HL-60/S4 (cell line): ENCODE measurements around the gene TRPM6.
"Not testable (repeated sequence)": the region's sequence is repeated elsewhere in the genome, so short reads cannot be mapped to it uniquely, and the experiment has no call there.

Experiments used
- in situ Hi-C: fragments of 300-500 bp; cut with MboI; formaldehyde crosslinking; loops from 2 replicates; pipeline ENCODE4 v1.14.3; 2022; ENCODE audit warnings: low sequenced_read_pairs

Gene TRPM6

GRCh38 chr9:74887041-74887980 is at the start of gene TRPM6:
TRPM6 (minus strand) TSS chr9:74887921; CDS start chr9:74887856, 65 bp downstream.
- in situ Hi-C loops, result no loop called here

- in situ Hi-C loops, result no loop called here
These were observed 47.3 kb upstream of the TRPM6 start for GRCh38 chr9:74935008-74935407.

DNA sequence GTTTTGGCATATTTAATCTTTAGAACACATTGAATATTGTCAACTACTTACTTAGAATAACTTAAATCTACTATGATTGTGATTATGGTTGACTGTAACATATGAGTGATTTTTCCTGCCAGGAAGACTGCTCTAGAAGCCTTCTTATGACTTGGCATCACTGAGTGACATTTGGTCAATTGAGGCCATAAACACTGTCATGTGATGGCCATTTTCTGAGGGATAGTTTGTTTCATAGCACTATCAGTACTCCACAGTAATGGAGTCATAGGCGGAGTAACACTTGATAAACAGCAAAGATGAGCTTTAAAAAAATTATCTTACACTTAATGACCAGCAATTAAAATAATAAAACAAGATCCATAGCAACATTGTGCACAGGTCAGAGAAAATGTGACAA is 34.0 kb upstream of the TRPM6 start:
- in situ Hi-C loops, result no loop called here

DNA sequence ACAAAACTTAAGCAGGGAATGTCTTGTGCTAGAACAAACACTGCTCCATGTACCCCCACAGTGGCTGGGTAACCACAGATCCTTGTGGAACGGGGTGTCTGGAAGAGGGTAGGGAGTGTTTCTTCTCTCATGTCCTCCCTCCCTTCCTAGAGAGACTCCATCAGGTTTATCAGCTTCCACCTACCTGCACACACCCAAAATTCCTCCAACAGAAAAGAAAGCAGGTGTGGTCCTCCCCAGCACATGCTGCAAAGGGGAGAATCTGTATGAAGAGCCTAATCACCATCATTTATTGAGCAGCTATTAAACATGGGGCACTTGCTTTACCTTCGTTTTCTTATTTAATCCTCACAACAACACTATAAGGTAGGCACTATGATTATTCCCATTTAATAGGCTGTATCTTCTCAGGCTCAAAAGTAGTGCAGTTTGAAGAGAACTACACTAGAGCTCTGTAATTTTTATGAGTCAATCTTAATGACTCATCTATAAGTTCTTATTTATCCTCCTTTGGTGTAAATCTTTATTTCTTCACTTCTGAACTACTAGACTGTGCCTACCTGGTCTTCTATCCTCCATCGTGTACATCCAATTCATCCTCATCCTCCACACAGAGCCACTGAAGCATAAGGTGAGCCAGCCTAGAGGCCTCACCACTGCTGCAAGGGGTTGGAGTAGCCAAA is 33.4 kb upstream of the TRPM6 start:
- in situ Hi-C loops, result no loop called here

GRCh38 chr9:74910036-74910435 is 22.3 kb upstream of the TRPM6 start:
- in situ Hi-C loops, result no loop called here

DNA sequence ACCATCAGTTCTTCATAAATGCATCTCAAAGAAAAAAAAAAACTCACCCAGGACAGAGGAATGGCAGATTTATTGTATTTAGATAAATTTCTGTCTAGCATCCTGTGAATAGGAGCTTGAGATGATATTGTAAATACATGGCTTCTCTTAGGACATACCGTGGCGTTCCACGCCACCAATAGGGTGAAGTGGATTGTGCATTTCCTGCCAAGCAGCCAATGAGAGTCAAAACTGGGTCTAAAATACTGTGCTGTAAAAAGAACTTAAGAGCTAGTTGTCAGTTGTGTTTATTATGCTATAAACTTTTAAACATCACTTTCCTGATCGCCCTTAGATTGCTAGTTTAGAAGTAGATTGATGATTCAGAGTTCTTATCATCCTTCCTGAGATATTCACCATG is 20.9 kb upstream of the TRPM6 start:
- in situ Hi-C loops, result no loop called here

DNA sequence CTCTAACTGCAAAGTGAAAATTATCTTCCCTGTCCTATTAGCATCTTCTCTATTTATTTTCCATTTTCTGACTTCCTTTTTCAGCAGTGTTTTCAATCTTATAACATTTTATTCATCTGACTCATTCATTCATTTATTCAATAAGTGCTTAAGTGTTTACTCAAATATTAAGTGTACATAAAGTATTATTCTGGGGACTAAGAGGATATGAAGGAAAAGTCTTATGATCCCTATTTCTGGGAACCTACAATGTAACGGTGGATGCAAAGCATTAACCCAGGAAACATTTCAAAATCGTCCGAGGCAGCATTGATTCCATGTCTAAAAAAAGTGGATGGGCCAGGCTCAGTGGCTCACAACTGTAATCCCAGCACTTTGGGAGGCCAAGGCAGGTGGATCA is 19.4 kb upstream of the TRPM6 start:
- in situ Hi-C loops, result no loop called here

DNA sequence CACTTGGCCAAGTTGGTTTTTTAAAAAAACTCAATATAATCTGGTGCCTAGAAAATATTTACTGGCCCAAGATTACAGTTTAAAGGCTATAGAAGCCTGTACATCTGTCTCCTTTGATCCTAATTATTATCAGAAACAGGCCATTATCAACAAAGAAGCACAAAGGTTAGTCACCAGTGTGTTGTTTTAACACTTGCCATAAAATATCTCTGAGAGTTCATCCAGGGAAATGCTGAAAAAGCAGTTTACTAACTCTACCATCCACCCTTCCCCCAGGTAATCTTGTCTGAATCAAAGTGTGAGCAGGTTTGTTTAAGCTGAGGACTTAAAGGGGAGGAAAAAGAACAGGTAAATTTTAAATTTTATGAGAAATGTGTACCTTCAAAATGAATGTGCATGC is 13.3 kb upstream of the TRPM6 start:
- in situ Hi-C loops, result no loop called here

DNA sequence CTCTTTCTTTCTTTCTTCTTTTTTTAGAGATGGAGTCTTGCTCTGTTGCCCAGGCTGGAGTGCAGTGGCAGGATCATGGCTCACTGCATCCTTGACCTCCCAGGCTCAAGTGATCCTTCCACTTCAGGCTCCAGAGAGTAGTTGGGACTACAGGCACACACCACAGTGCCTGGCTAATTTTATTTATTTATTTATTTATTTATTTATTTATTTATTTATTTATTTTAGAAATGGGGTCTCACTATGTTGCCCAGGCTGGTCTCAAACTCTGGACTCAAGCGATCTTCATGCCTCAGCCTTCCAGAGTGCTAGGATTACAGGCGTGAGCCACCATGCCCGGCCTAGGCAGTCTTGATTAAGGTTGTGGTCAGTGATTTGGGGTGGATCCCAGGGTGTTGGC is 728 bp upstream of the TRPM6 start:
- in situ Hi-C loops, result not testable (repeated sequence)

DNA sequence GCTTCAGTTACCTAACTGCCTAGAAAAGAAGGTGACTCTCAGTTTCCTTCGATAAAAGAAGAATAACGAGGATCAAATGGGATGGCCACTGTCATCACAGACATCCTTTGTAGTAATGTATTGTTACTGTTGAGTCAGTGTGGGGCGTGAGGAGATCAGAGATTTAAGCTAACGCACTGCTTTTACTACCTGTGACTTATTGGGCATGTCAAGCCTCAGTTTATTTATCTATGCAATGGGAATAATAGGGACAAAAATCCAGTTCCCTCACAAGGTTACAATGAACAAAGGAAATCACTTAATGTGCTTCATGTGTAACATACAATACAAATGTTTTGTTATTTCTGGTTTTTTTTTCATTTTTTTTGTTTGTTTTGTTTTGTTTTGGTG is 255 bp upstream of the TRPM6 start:
- in situ Hi-C loops, result no loop called here

DNA sequence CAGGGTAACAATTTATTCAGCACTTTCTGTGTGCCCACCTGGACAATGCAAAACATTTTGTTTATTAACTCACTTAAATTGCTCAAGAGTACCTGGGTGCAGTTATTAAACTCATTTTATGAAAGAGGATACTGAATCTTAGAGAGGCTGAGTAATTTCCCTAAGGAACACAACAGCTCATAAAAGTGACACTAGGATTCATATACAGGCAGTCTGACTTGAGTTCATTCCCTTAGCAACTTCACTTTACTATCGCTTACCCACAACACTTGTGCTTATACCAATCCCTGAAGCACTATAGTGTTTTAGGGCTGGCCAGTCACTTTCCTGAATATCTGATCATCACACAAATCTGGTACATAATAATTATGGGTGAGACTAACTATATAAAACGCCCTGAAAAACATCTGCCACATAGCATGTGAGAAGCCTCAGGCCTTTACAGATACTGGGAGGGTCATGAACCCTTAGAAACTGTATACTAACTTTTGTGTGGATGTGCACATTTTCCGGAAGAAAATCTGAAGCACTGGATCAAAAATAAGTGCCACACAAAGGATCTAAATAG is 11.3 kb downstream of the TRPM6 start:
- in situ Hi-C loops, result no loop called here

DNA sequence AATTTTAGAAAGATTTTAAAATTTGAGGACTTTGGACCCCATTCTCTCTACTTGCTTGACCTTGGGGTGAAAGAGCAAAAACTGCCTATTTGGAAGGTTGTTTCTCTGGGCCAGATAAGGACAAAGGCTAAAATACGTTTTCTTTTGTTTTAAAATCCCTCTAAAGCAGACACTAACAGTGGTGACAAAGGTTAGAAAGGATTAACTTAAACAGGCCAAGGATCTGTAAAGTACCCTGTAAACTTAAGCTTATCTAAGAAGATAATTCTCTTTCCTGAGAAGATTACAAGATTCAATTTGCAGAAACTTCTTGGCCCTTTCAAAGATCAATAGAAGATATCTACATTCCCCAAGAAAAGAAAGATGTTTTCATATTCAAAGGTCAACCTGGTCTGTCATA is 12.1 kb downstream of the TRPM6 start:
- in situ Hi-C loops, result no loop called here

GRCh38 chr9:74874220-74874619 is 13.5 kb downstream of the TRPM6 start:
- in situ Hi-C loops, result no loop called here

- in situ Hi-C loops, result no loop called here
These were observed 15.0 kb downstream of the TRPM6 start for GRCh38 chr9:74872619-74873233.

DNA sequence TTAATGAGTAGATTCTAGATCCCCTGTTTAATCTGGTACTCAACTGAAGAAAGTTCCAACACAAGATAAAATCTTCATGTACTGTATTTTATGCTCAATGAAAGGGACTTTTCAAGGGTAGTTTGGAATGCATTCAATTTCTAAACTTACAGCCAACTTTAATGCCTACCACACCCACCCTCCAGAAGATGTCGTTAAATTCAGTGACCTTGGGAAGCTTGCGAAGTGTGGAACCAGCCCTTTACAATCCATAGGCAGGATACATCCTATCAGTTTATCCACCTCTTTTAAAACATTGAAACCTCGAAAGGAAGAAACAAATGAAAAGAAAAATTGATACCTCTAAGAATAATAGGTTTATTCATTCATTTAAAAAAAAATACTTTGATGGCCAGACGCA is 20.2 kb downstream of the TRPM6 start:
- in situ Hi-C loops, result no loop called here

DNA sequence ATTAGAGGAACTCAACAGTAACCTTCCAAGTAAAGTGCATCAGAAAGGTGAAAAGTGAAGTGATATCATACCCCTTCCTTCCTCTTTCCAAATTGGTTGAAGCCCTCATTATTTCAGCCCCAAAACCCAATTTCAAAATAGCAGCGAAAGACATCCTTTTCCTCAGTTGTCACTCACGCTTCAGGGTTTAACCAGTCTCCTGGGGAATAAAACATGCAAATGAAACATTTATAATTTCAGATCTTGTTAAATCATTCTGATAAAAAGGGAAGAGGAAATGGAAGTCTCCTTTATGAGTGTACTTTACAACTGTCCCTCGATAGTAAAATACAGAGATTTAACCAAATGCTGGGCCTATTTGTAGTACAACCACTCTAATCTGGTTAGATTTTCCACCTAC is 22.5 kb downstream of the TRPM6 start:
- in situ Hi-C loops, result no loop called here

DNA sequence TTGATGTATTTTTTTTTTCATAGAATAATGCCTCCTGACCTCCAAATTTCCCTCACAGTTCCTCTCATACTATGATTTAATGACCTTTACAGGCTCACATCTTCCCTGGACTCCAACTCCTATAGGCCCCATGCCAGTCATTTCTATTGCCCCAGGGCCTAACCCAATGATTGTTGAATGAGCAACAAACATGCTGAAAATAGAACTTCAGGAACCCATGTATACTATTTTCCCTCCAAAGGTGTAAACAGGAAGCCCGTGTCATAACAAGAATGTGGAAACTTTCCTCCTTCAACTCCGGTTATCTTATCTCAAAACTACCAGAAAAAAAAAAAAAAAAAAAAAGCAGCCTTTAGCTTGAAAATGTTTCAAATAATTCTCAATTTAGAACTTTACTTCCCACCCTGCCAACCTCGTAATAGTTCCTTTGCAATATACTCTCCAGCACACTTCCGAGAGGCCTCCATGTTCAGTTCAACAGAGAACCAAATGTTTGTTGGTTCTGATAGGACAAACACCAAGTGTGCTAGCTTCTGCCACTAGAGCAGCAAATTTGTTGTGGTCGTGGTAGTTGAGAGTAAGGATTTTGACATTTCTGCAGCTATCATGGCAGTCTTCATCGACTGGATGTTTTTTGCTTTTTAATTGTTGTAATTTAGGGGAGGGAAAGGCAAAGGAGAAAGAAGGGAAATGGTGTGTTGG is 25.8 kb downstream of the TRPM6 start:
- in situ Hi-C loops, result no loop called here

DNA sequence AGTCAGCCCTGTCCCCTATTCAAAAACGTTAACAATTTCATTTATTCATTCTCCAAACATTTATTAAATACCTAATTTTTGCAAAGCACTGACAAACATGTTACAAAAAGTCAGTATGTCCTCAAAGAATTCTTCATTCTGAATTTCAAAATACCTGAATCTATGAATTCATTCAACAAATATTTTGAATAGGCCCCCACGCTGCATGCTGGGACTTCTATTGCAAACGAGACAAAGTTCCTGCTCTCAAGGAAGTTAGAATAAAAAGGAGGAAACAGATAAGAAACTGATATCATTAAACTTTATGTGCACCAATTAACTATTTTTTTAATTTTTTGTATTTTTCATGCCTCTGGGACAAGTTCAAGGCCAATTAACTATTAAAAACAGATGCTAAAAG is 26.6 kb downstream of the TRPM6 start:
- in situ Hi-C loops, result no loop called here

DNA sequence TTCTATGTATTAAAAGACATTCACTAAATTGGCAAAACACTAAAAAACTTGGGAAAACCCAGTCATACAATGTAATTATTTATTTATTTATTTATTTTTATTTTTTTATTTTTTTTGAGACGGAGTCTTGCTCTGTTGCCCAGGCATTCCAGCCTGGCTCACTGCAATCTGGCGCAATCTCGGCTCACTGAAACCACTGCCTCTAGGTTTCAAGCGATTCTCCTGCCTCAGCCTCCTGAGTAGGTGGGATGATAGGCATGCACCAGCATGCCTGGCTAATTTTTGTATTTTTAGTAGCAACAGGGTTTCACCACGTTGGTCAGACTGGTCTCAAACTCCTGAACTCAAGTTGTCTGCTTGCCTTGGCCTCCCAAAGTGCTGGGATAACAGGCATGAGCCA is 27.5 kb downstream of the TRPM6 start:
- in situ Hi-C loops, result not testable (repeated sequence)

- in situ Hi-C loops, result no loop called here
These were observed 27.9 kb downstream of the TRPM6 start for GRCh38 chr9:74859786-74860185.
